HUES48 (cell line): ENCODE data around the gene MYOM1.
"Not testable (repeated sequence)": the region's sequence is repeated elsewhere in the genome, so short reads cannot be mapped to it uniquely, and the experiment has no call there.

Source experiments
- H3K27ac ChIP-seq: one replicate; pipeline ENCODE4 v1.7.0; 2013; ENCODE audit warnings: low read depth, low read length, inconsistent platforms
- H3K27me3 ChIP-seq: 2 replicates; pipeline ENCODE4 v1.6.1; 2013; ENCODE audit warnings: mild to moderate bottlenecking, low read length; ENCODE audit not compliant: control insufficient read depth, insufficient read depth
- H3K36me3 ChIP-seq: 2 replicates; pipeline ENCODE4 v1.6.1; 2013; ENCODE audit warnings: low read length; ENCODE audit not compliant: control insufficient read depth, insufficient read depth
- H3K4me1 ChIP-seq: 2 replicates; pipeline ENCODE4 v1.6.1; 2013; ENCODE audit warnings: mild to moderate bottlenecking, low read length; ENCODE audit not compliant: control insufficient read depth, insufficient read depth
- H3K4me3 ChIP-seq: 2 replicates; pipeline ENCODE4 v1.5.1; 2013; ENCODE audit warnings: mild to moderate bottlenecking, low read depth, low read length
- H3K9ac ChIP-seq: 2 replicates; pipeline ENCODE4 v1.6.1; 2013; ENCODE audit warnings: mild to moderate bottlenecking, low read depth, low read length, moderate library complexity
- H3K9me3 ChIP-seq: 2 replicates; pipeline ENCODE4 v1.6.1; 2013; ENCODE audit warnings: low read length; ENCODE audit not compliant: control insufficient read depth, insufficient read depth

The MYOM1 gene

DNA sequence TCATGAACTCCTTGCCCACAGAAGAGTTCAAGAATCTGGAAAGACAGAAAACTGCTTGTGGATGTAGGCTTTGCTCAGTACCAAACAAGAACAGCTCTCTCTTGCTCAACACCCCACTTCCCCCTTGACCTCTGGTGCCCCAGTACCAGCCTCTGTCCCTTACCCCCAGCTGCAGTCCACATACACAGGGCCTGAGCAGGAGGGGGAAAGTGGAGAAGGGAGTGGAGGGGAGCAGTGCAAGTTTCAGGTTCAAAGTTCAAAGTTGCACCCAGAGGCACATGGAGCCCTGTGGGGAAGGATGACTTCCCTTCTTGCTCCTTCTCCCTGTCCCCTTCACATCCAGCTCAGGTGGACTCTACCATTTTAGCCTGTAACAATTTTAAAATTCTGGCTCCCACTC lies 145.7 kb downstream of the MYOM1 start:
- H3K27me3 ChIP-seq = no peaks in the 10 kb centered on the region
- H3K9ac ChIP-seq = no peak overlapping the region
- no peak overlapping the region for H3K27ac ChIP-seq
- H3K4me3 ChIP-seq = no peak overlapping the region
- H3K4me1 ChIP-seq = peaks cover 5% of the 10 kb centered on the region; the same call in 1 of the 2 replicates
- no peaks in the 10 kb centered on the region for H3K36me3 ChIP-seq
- H3K9me3 ChIP-seq = no peaks in the 10 kb centered on the region

DNA sequence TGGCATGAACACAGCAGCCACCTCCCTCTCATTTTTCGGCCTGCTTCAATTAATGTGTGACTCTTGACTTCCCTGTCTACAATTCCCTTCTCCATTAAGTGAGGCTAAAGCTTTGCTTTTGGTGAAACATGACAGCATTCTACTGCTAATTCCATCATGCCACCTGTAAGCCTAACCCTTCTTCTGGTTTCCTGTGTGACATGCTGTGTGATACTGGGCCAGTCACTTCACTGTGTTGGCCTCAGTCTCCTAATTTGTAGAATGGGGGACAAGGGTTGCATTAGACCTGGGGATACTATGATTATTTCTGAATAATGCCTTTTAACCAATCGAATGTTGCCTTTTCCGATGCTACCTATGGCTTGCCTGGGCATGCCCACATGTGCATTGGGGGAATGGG lies 146.4 kb downstream of the MYOM1 start:
- not testable (repeated sequence) for H3K9ac ChIP-seq, H3K27me3 ChIP-seq, H3K36me3 ChIP-seq, H3K4me3 ChIP-seq, H3K27ac ChIP-seq, H3K9me3 ChIP-seq, H3K4me1 ChIP-seq

DNA sequence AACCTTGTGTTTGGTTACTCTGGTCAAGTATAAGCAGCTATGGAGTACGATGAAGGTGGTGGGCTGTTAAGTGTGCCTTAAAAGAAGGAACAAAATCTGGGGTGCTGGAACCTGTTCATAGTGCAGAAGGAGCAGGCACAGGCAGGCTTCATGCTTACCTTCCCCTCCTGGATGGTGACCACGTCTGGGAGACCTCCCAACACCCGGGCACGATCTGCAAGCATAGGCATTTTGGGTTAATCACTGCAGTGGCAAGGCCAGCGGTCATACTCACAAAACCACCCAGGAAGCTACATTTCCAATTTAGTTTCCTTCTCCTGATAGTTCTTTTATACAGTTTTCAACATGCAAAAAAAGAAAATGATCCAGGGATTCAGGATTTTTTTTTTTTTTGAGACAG lies 148.1 kb downstream of the MYOM1 start:
- Histone ChIP-seq H3K9me3 (no peaks in the 10 kb centered on the region), H3K4me1 (peaks cover 5% of the 10 kb centered on the region; the same call in 1 of the 2 replicates), H3K27me3 (no peaks in the 10 kb centered on the region), H3K27ac (no peak overlapping the region), H3K36me3 (no peaks in the 10 kb centered on the region), H3K4me3 (no peak overlapping the region), H3K9ac (no peak overlapping the region)

DNA sequence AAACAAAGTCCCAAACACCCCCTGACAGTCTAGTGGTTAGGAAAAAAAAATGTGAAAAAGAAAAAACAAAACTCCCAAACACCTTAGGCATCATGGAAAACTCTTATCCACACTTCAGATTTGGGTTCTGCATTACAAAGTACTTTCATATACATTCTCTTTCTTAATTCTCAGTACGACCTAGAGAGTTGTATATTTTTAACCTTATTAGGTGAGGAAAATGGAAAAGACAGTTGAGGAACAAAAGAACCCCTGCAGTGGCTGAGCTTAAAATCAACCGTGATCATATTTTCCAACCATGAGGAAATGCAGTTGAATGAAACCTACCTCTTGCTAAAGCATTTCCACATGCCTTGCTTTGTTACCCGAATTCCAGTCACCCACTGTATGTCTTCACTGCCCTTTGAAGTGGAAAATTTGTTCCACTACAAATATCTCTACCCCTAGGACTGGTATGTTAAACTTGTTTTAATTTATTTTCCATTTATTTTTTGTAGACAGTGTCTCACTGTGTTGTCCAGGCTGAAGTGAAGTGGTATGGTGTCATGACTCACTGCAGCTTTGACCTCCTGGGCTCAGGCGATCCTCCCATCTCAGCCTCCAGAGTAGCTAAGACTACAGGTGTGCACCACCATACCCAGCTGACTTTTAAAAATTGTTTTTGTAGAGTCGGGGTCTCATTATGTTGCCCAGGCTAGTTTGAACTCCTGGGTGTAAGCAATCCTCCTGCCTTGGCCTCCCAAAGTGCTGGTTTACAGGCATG lies 149.9 kb downstream of the MYOM1 start:
- H3K27ac ChIP-seq = no peak overlapping the region
- H3K36me3 ChIP-seq = no peaks in the 10 kb centered on the region
- no peaks in the 10 kb centered on the region for H3K9me3 ChIP-seq
- no peak overlapping the region for H3K9ac ChIP-seq
- no peaks in the 10 kb centered on the region for H3K4me1 ChIP-seq
- no peaks in the 10 kb centered on the region for H3K27me3 ChIP-seq
- H3K4me3 ChIP-seq = no peak overlapping the region

DNA sequence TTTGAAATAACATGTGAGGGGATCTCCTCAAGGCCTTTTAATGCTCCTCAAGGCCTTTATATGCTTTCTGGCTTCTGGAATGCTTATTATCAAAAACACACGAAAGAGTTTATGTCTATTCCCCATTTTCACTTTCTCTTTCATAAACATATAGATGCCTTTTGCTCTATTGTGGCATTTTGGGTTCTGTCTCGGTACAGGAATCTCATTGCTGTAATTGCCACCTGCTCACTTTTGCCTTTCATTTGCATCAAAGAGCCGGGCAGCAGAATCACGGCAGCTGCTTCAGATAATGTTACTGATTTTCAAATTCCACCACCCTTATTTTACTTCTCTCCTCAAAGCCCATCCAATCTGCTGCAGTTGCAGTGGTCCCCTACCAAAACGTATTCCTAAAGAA lies 152.0 kb downstream of the MYOM1 start:
- Histone ChIP-seq H3K27ac (no peak overlapping the region), H3K9ac (no peak overlapping the region), H3K4me3 (no peak overlapping the region), H3K27me3 (no peaks in the 10 kb centered on the region), H3K36me3 (no peaks in the 10 kb centered on the region), H3K9me3 (no peaks in the 10 kb centered on the region), H3K4me1 (no peaks in the 10 kb centered on the region)

DNA sequence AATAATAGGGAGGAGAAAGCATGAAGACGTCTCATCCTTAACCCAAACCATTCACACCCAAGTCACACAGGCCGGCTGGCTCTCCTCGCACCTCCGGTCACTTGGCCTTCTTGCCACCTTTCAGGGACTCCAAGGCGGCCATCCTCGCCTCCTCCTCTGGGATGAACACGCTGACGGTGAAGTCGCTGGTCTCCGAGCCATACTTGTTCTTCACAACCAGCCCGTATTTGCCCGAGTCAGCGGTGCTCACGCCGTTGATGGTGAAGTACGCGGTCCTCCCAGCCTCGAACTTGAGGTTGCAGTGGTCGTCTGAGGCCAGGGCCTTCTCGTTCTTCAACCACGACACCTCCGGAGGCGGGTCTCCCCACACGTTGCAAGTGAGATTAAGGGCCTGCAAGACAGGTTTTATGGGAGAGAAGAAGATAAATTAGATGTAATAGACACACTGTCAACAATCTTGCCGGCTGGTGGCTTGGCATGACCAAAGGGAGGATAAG lies 152.6 kb downstream of the MYOM1 start:
- H3K9ac ChIP-seq = no peak overlapping the region
- H3K27me3 ChIP-seq = no peaks in the 10 kb centered on the region
- H3K9me3 ChIP-seq = no peaks in the 10 kb centered on the region
- H3K36me3 ChIP-seq = no peaks in the 10 kb centered on the region
- no peak overlapping the region for H3K4me3 ChIP-seq
- no peaks in the 10 kb centered on the region for H3K4me1 ChIP-seq
- no peak overlapping the region for H3K27ac ChIP-seq

DNA sequence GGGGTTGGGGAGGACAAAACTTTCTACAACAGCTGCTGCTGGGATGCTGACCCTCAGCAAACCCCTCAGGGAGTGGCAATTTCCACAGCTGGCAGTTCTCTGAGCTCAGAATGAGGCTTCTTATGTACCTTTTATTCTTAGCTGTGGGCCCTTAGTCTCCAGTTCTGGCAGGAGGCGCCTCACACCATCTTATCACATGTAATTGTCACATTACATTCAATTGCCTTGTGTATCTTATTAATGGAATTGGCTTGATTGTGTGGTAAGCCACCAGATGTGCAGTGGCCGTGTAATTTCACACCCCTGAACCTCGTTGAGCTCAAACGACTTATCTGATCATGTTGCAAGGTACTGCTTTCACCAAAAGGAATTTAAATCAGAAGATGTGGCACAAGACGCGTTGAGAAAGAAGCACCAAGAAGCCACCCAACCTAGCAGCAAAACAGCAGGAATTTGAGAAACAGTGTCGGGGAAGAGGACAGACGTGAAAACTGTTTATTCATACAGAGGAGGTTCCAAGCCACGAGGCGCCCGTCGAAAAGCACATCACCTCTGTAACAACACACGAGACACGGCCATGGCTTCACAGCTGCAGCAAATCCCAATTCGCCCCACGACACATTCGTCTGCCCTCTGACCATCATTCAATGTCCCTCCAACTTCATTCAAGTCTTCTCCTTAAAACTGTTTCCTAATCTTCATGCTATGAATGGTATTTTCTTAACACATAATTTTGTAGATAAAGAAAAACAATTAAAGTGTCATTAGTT lies 153.2 kb downstream of the MYOM1 start:
- H3K9ac ChIP-seq = no peak overlapping the region
- H3K4me3 ChIP-seq = no peak overlapping the region
- no peaks in the 10 kb centered on the region for H3K9me3 ChIP-seq

DNA sequence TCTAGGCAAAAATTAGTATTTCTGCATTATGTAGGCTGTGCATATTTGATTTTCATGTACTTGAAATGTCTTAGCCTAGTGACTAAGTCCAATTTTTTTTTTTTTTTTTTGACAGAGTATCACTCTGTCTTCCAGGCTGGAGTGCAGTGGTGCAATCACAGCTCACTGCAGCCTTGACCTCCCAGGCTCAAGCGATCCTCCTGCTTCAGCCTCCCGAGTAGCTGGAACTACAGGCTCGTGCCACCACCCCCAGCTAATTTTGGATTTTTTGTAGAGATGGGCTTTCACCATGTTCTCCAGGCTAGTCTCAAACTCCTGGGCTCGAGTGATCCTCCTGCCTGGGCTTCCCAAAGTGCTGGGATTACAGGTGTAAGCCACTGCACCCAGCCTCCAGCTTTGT lies 156.0 kb downstream of the MYOM1 start:
- H3K4me1 ChIP-seq = not testable (repeated sequence)

More for the DNA sequence above, 153.2 kb downstream of the MYOM1 start:
- Histone ChIP-seq H3K36me3 (no peaks in the 10 kb centered on the region), H3K4me1 (no peaks in the 10 kb centered on the region), H3K27ac (no peak overlapping the region), H3K27me3 (no peaks in the 10 kb centered on the region)

DNA sequence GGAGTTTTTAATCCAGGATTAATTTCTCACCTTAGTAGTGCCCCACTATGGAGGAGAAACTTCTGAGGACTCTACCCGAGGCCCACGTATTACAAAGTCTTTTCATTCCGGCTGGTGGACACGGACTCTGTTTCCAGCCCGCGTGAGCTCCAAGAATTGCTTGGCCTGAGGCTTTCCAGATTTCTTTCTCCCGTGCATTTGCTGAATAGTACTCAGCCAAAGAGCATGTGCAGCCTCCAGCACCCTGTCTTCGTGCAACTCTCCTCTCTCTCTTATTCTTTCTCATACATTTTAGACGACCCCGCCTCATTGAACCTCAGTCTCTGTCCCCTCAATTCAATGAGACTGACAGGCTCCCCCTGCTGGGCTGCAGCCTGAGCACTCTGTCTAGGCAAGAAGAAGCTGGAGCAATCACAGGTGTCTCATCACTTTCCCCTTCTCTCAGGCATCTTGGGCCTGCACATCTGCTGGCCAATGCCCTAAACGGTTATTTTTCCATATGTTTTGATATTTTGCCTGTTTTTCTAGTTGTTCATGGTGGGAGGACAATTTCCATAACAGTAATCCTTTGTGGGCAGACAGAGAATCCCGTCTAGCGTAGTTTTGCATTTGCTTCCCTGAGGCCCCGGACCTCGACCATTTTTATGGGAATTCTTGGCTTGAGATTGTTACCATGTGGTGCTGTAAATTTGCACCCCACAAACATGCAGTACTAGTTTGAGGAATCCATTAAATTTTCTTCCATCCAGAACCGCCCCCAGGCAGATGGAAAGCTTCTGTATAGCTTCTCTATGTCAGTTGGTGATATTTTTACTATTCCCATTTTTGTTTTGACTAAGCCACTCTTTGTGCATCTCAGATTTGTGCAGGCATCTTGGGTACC lies 156.7 kb downstream of the MYOM1 start:
- H3K4me3 ChIP-seq = no peak overlapping the region
- H3K9me3 ChIP-seq = no peaks in the 10 kb centered on the region
- H3K36me3 ChIP-seq = no peaks in the 10 kb centered on the region
- no peak overlapping the region for H3K27ac ChIP-seq
- H3K27me3 ChIP-seq = no peaks in the 10 kb centered on the region
- H3K9ac ChIP-seq = no peak overlapping the region
- H3K4me1 ChIP-seq = no peaks in the 10 kb centered on the region; the same call in 1 of the 2 replicates

More for the DNA sequence above, 156.0 kb downstream of the MYOM1 start:
- not testable (repeated sequence) for H3K27ac ChIP-seq, H3K27me3 ChIP-seq, H3K9ac ChIP-seq, H3K9me3 ChIP-seq, H3K36me3 ChIP-seq, H3K4me3 ChIP-seq

DNA sequence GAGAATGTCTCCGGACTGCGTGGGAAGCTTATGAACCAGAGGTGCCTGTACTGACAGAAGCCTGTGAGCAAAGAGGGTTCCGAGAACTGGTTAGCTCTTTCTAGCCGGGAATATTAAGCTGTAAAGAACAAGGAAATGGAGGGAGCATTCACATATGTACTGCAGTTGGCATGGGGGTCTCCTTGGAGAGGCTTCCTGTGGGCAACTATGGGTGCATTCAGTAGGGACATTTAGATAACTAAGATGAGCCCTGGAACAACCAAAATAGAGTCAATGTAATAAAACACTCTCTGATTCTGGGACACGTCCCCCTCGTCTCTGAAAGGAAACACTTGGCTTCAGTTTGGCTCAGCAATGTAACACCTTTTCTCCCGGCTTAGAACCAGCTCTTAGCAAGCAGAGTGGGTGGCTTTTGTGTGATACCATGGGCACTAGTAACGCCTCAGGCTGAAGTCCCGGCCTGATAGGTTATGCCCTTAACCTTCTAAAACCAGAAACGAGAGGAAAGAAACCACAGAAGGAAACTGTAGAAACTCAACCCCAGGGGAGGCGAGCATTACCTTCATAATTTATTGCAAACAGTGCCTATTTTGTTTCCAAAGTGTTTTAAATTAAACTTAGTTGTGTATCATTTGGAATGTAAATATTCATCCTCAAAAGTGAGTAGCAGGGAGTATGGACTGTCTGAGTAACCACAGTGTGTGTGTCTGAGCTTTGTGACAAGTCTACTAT lies 158.0 kb downstream of the MYOM1 start:
- H3K27me3 ChIP-seq = no peaks in the 10 kb centered on the region
- no peaks in the 10 kb centered on the region for H3K36me3 ChIP-seq
- H3K27ac ChIP-seq = no peak overlapping the region
- H3K4me1 ChIP-seq = no peaks in the 10 kb centered on the region; the same call in 1 of the 2 replicates
- no peak overlapping the region for H3K4me3 ChIP-seq
- no peak overlapping the region for H3K9ac ChIP-seq
- no peaks in the 10 kb centered on the region for H3K9me3 ChIP-seq
